Endodermal cell (in vitro differentiated cells): ENCODE data around the gene ZC3H7A. TPM values are rescaled to one million over a fixed set of nuclear protein-coding genes. Genes with fewer than 3 reads are reported as not detected.
A peak's percentile ranks its signal among the peaks of the same experiment; 100 is the strongest.

Source experiments
- DNase-seq: peaks from one replicate; pipeline ENCODE4 v3.0.0-alpha.2; 2017
- H3K27ac ChIP-seq: 2 replicates; pipeline ENCODE4 v1.5.1; 2013; ENCODE audit warnings: mild to moderate bottlenecking, low read depth, low read length, moderate library complexity
- H3K27me3 ChIP-seq: 2 replicates; pipeline ENCODE4 v1.6.1; 2013; ENCODE audit warnings: mild to moderate bottlenecking, low read length, moderate library complexity; ENCODE audit not compliant: insufficient read depth, control insufficient read depth, poor library complexity, severe bottlenecking
- H3K36me3 ChIP-seq: 2 replicates; pipeline ENCODE4 v1.7.0; 2013; ENCODE audit warnings: mild to moderate bottlenecking, low read length, moderate library complexity; ENCODE audit not compliant: control insufficient read depth, insufficient read depth
- H3K4me1 ChIP-seq: one replicate; pipeline ENCODE4 v1.7.0; 2013; ENCODE audit warnings: low read length; ENCODE audit not compliant: control insufficient read depth, insufficient read depth
- H3K4me3 ChIP-seq: 2 replicates; pipeline ENCODE4 v1.5.1; 2013; ENCODE audit warnings: mild to moderate bottlenecking, low read length, moderate library complexity
- H3K9ac ChIP-seq: 2 replicates; pipeline ENCODE4 v1.6.1; 2013; ENCODE audit warnings: mild to moderate bottlenecking, low read length, moderate library complexity; ENCODE audit not compliant: poor library complexity, severe bottlenecking; ENCODE audit errors: extremely low read depth
- H3K9me3 ChIP-seq: 2 replicates; pipeline ENCODE4 v1.6.1; 2013; ENCODE audit warnings: mild to moderate bottlenecking, low read length, moderate library complexity; ENCODE audit not compliant: control insufficient read depth
- H3K27ac Mint-ChIP-seq: 2 replicates; pipeline ENCODE4 v1.8.0; 2020; ENCODE audit warnings: mixed read lengths
- H3K27me3 Mint-ChIP-seq: 2 replicates; pipeline ENCODE4 v1.8.0; 2021; ENCODE audit warnings: mild to moderate bottlenecking, mixed read lengths; ENCODE audit not compliant: insufficient read depth
- H3K36me3 Mint-ChIP-seq: 2 replicates; pipeline ENCODE4 v1.8.0; 2020; ENCODE audit warnings: low read depth, mixed read lengths
- H3K4me1 Mint-ChIP-seq: 2 replicates; pipeline ENCODE4 v1.8.0; 2020; ENCODE audit warnings: mixed read lengths
- H3K4me3 Mint-ChIP-seq: 2 replicates; pipeline ENCODE4 v1.8.0; 2020; ENCODE audit warnings: mild to moderate bottlenecking, moderate library complexity, mixed read lengths
- H3K9me3 Mint-ChIP-seq: 2 replicates; pipeline ENCODE4 v1.8.0; 2020; ENCODE audit warnings: mild to moderate bottlenecking, mixed read lengths
- WGBS, 2 experiments: methylation state at CpG; one replicate each; pipeline versions ENCODE4 v1.1.5 to v1.1.7; 2013; ENCODE audit warnings: missing lambda C conversion rate in 2 of 2, mixed read lengths in 1 of 2; ENCODE audit not compliant: insufficient coverage in 1 of 2, insufficient read length in 1 of 2; 5-methylcytosine and 5-hydroxymethylcytosine counted together
- total RNA-seq, 2 donors: library from RNA; stranded (reverse); fragmentation: NEBNext Ultra II Directional in 1 of 2; extraction: Animal tissue kit (Norgen Biotek cat#: 25700) in 1 of 2; gene quantifications; 2 replicates in 1 of 2; 3 replicates in 1 of 2; pipeline ENCODE4 v1.2.1, GENCODE V29; 2021
- TF ChIP-seq, protein P1 (sequence below): fragments of 200-600 bp; sonication (generic); conservative IDR thresholded peaks from 2 replicates; pipeline ENCODE4 v1.5.0; 2021; ENCODE audit warnings: antibody characterized with exemption, mild to moderate bottlenecking

The ZC3H7A gene
- total RNA-seq, 2 donors from 2014 or later = 37.7 to 38.5 TPM

DNA sequence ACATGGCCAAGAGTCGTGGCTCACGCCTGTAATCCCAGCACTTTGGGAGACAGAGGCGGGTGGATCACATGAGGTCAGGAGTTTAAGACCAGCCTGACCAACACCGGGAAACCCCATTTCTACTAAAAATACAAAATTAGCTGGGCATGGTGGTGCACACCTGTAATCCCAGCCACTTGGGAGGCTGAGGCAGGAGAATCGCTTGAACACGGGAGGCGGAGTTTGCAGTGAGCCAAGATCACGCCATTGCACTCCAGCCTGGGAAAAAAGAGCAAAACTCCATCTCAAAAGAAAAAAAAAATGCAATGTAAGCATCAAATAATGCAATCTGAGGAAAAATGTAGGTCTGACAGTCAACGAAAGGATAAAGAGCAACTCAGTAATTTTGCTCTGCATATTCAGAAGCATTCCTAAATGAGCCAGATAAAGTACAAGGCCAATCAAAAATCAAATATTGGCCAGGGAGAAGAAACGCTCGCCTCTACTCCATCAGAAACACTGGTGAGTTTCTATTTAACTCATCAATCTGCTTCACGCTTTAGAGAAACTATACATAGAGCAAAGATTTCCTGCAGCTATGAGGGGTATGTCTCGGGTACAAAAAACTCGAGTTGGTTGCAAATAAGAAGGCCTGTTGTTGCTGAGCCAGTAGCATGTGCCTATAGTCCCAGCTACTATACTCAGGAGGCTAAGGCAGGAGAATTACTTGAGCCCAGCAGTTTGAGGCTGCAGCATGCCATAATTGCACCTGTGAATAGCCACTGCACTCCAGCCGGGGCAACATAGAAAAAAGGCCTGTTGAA lies 58.1 kb downstream of the ZC3H7A start:
- Histone ChIP-seq H3K36me3 (peaks cover 30% of the 10 kb centered on the region), H3K4me3 (peak overlapping the region; percentile 92), H3K27ac (no peak overlapping the region), H3K9me3 (no peaks in the 10 kb centered on the region), H3K4me1 (peaks cover 14% of the 10 kb centered on the region), H3K9ac (no peak overlapping the region), H3K27me3 (no peaks in the 10 kb centered on the region)
- H3K9me3 Mint-ChIP-seq = no peaks in the 10 kb centered on the region
- H3K27ac Mint-ChIP-seq = peak overlapping the region; percentile 33
- H3K4me3 Mint-ChIP-seq = no peak overlapping the region
- peaks cover 39% of the 10 kb centered on the region for H3K36me3 Mint-ChIP-seq
- H3K4me1 Mint-ChIP-seq = peaks cover 36% of the 10 kb centered on the region
- WGBS, 2 experiments = 93 to 95% methylated on average over 9 to 14 of the region's 15 CpGs
- TF ChIP-seq, protein P1, sequence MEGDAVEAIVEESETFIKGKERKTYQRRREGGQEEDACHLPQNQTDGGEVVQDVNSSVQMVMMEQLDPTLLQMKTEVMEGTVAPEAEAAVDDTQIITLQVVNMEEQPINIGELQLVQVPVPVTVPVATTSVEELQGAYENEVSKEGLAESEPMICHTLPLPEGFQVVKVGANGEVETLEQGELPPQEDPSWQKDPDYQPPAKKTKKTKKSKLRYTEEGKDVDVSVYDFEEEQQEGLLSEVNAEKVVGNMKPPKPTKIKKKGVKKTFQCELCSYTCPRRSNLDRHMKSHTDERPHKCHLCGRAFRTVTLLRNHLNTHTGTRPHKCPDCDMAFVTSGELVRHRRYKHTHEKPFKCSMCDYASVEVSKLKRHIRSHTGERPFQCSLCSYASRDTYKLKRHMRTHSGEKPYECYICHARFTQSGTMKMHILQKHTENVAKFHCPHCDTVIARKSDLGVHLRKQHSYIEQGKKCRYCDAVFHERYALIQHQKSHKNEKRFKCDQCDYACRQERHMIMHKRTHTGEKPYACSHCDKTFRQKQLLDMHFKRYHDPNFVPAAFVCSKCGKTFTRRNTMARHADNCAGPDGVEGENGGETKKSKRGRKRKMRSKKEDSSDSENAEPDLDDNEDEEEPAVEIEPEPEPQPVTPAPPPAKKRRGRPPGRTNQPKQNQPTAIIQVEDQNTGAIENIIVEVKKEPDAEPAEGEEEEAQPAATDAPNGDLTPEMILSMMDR = no peak
- no peaks in the 10 kb centered on the region for H3K27me3 Mint-ChIP-seq
- DNase-seq = no peak

DNA sequence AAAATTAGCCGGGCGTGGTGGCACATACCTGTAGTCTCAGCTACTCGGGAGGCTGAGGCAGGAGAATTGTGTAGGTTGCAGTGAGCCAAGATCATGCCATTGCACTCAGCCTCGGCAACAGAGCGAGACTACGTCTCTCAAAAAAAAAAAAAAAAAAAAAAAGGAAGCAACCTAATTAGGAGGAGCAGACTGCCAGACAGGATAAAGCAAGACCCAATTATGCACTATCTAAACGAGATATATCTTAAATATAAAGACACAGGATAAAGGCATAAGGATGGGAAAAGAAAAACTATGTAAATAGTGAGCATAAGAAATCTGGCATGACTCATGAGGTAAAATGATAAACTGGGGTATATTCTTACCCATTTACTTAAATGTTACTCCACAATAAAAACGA lies 59.3 kb downstream of the ZC3H7A start:
- H3K9me3 ChIP-seq = no peaks in the 10 kb centered on the region
- 96 to 97% methylated on average over 6 to 7 of the region's 8 CpGs for WGBS, 2 experiments
- DNase-seq = no peak
- no peaks in the 10 kb centered on the region for H3K9me3 Mint-ChIP-seq
- H3K27me3 ChIP-seq = no peaks in the 10 kb centered on the region
- no peak overlapping the region for H3K9ac ChIP-seq
- H3K27ac Mint-ChIP-seq = no peak overlapping the region
- H3K27ac ChIP-seq = no peak overlapping the region
- peaks cover 34% of the 10 kb centered on the region for H3K4me1 Mint-ChIP-seq
- H3K27me3 Mint-ChIP-seq = no peaks in the 10 kb centered on the region
- peaks cover 41% of the 10 kb centered on the region for H3K36me3 ChIP-seq
- peaks cover 49% of the 10 kb centered on the region for H3K36me3 Mint-ChIP-seq
- H3K4me3 Mint-ChIP-seq = no peak overlapping the region
- peaks cover 14% of the 10 kb centered on the region for H3K4me1 ChIP-seq
- TF ChIP-seq, protein P1 = no peak
- no peak overlapping the region for H3K4me3 ChIP-seq

DNA sequence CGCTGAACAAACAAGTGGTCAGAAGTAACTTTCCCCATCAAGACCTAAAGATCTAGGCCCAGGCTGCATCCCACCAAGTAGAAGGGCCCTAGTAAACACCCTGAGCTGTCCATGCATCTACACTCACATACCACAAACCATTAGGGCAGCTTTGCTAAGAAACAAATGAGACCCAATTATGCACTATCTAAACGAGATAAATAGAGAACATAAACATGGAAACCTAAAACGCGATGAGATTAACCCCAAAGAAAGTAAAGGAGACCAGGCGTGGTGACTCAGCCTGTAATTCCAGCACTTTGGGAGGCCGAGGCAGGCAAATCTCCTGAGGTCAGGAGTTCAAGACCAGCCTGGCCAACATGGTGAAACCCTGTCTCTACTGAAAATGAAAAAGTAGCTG lies 60.2 kb downstream of the ZC3H7A start:
- peaks cover 49% of the 10 kb centered on the region for H3K36me3 ChIP-seq
- peaks cover 57% of the 10 kb centered on the region for H3K36me3 Mint-ChIP-seq
- H3K9ac ChIP-seq = no peak overlapping the region
- no peak overlapping the region for H3K4me3 Mint-ChIP-seq
- H3K4me1 Mint-ChIP-seq = peaks cover 34% of the 10 kb centered on the region
- H3K4me3 ChIP-seq = peak overlapping the region; percentile 2
- WGBS, 2 experiments = 90 to 91% methylated on average over 5 to 6 of the region's 6 CpGs
- no peak for DNase-seq
- no peaks in the 10 kb centered on the region for H3K9me3 Mint-ChIP-seq
- H3K9me3 ChIP-seq = no peaks in the 10 kb centered on the region
- H3K27me3 Mint-ChIP-seq = no peaks in the 10 kb centered on the region
- no peaks in the 10 kb centered on the region for H3K27me3 ChIP-seq
- H3K27ac ChIP-seq = no peak overlapping the region
- TF ChIP-seq, protein P1 = no peak
- H3K4me1 ChIP-seq = peaks cover 14% of the 10 kb centered on the region
- H3K27ac Mint-ChIP-seq = peak overlapping the region; percentile 75
